ENCODE results near the gene ZNF646. TPM values are rescaled to one million over a fixed set of nuclear protein-coding genes. Genes with fewer than 3 reads are reported as not detected.

Gene ZNF646
- total RNA-seq (10 to 100 TPM; 22.2 to 49.1 (median 30.4) TPM), polyA plus RNA-seq (10 to 100 TPM in 1 of 2 donors, 1 to 10 TPM in 1; 3.9 to 13.3 TPM), total RNA-seq (103 reads per million, percentile 85 among the genes with 10 or more reads in this experiment)

DNA sequence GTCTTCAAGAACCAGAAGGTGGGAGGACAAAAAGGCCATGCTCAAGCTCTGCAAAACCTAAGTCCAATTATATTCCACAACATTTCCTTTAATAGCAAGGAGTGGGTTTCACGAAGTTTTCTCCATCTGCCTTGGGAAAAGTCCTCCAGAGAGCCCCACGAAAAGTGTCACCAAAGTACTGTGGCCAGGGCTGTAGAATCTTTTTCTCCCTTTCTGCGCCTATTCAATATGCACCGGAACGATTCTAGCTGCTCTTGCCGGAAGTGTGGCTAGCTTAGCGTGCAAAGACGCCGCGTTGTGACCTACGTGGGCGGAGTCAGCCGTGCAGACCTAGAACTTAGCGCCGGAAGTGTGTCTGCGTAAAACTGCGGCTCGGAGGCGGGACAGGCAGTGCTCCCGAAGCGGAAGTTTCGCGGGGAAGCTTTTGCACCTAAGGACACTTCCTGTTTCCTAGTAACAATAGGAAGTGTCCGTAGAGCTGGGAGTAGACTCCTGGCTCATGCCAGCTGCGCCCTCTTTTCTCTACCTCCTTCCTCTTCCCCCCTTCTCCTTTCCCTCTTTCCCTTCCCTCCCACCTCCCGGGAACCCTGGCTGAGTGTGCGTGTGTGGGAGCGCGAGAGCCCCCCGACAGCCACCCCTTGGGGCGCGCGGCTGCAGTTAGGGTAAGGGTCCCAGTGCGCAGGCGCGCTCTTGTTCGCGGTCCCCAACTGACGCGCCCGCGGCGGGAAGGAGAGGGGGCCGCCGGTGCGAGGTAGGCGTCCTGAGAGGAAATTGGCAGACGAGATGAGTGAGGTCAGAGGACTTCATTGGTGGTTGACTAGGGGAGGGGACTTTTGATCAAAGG, at the start of gene ZNF646, which contains the start of gene ZNF668:
ZNF646 (plus strand) TSS at position 453 of the 844 bp plus-strand sequence. CDS start 1,903 bp downstream, outside the sequence.
ZNF668 (minus strand) TSS at position 271 of the 844 bp plus-strand sequence. CDS start 9,781 bp downstream, outside the sequence.
- Mint-ChIP-seq H3K27ac (peak within 1 kb of the TSS; percentile 92 to 98 (median 97)), H3K9me3 (peaks cover 0 to 1% (median 0%) of the 10 kb centered on the region in 11 donors), H3K4me1 (peaks cover 32 to 48% (median 36%) of the 10 kb centered on the region in 7 donors), H3K27me3 (no peaks in the 10 kb centered on the region), H3K4me3 (peak within 1 kb of the TSS; percentile 85 to 99 (median 96)), H3K36me3 (peaks cover 0 to 24% (median 7%) of the 10 kb centered on the region in 5 donors)
- ChIA-PET CTCF (interaction anchor here (0.6 to 1.9 kb wide), 5 partner anchors 43 to 795 kb away, joined by 3 to 10 read pairs (median 3); partner anchors contain the start of gene KAT8), POLR2A (interaction anchor here (0.6 to 3.9 kb wide), 33 partner anchors 9 to 798 kb away, joined by 3 to 49 read pairs (median 5); partner anchors contain the start of genes ARMC5, FBRS, FUS and KAT8)
- Histone ChIP-seq H3K27me3 (ENCODE audit: control insufficient read depth in 2 of 2, insufficient read depth in 2 of 2, low read length in 2 of 2) (no peaks in the 10 kb centered on the region), H3K36me3 (ENCODE audit: control insufficient read depth in 2 of 3, insufficient read depth in 3 of 3, low read length in 3 of 3) (peaks cover 0 to 39% (median 17%) of the 10 kb centered on the region in 3 experiments), H3K9me3 (ENCODE audit: control insufficient read depth in 2 of 3, low read length in 3 of 3) (no peaks in the 10 kb centered on the region), H3K4me1 (ENCODE audit: control insufficient read depth in 2 of 2, insufficient read depth in 2 of 2, low read length in 2 of 2) (peaks cover 9 to 18% of the 10 kb centered on the region in 2 donors), H3K27ac (ENCODE audit: low read depth, low read length) (peak within 1 kb of the TSS; percentile 91), H3K4me3 (ENCODE audit: low read length) (peak within 1 kb of the TSS; percentile 89)
- intact Hi-C loops (cut with micrococcal nuclease), result loop anchor here (1.0 to 5.0 kb wide), 23 partner anchors 20 to 799 kb away; partner anchors contain the start of genes ARMC5 (in 2 of the 2), BCKDK (in 2 of the 2), FUS (in 2 of the 2) and KAT8 (in 2 of the 2)
- DNase-seq, result peak; percentile 84 to 99 (median 96)
- ATAC-seq, result peak; percentile 90

DNA sequence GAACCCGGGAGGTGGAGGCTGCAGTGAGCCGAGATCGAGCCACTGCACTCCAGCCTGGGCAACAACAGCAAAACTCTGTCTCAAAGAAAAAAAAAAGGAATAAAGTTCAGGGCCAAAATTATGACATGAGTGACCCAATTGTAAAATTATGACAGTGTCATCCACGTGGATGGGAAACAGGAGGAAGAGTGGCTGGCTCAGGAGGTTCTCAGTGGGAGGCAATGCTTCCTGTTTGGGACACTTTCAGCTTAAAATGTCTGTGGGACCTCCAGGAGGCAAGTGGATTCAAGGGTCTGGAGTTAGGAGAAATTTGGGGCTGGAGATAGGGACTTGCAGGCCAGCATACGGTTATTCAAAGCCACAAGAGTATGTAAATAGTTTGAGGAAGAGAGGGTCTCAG, 48.9 kb upstream of the ZNF646 start:
- no peaks in the 10 kb centered on the region for H3K27me3 ChIP-seq (ENCODE audit: control insufficient read depth in 2 of 2, insufficient read depth in 2 of 2, low read length in 2 of 2)
- H3K9me3 Mint-ChIP-seq, result peaks cover 0 to 2% (median 0%) of the 10 kb centered on the region in 11 donors
- no peak overlapping the region for H3K4me3 Mint-ChIP-seq
- POLR2A ChIA-PET, result no interaction called here
- DNase-seq (no peak), ATAC-seq (no peak)
- no peaks in the 10 kb centered on the region for H3K36me3 ChIP-seq (ENCODE audit: control insufficient read depth in 2 of 3, insufficient read depth in 3 of 3, low read length in 3 of 3)
- peaks cover 0 to 10% (median 0%) of the 10 kb centered on the region in 7 donors for H3K4me1 Mint-ChIP-seq
- no peak overlapping the region for H3K27ac ChIP-seq (ENCODE audit: low read depth, low read length)
- H3K4me3 ChIP-seq (ENCODE audit: low read length), result no peak overlapping the region
- H3K27me3 Mint-ChIP-seq, result no peaks in the 10 kb centered on the region
- no peaks in the 10 kb centered on the region for H3K9me3 ChIP-seq (ENCODE audit: control insufficient read depth in 2 of 3, low read length in 3 of 3)
- H3K36me3 Mint-ChIP-seq, result peaks cover 0 to 4% (median 0%) of the 10 kb centered on the region in 5 donors
- H3K4me1 ChIP-seq (ENCODE audit: control insufficient read depth in 2 of 2, insufficient read depth in 2 of 2, low read length in 2 of 2), result no peaks in the 10 kb centered on the region
- H3K27ac Mint-ChIP-seq, result peak overlapping the region in 1 of 9 donors; percentile 38
- CTCF ChIA-PET, result no interaction called here
- intact Hi-C loops (cut with micrococcal nuclease), result no loop called here

DNA sequence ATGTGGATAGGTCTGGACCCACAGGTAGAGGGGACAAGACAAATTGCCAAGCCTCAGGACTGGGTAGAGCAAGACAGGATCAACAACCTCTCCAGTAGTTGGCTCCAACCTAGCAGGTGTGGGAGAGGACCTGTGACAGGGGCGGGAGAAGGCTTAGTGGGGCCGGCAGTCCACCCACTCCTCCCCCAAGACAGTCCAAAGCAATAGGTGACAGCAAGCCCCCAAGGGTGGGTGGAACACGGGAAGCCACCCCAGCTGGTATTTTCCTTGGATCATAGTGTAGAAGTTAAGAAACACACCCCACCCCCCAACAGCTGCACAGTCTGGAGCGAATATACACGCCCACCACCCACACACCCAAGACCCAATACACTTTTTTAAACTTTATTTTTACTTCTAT, 45.0 kb upstream of the ZNF646 start:
- Mint-ChIP-seq H3K27ac (no peak overlapping the region), H3K9me3 (peaks cover 0 to 2% (median 0%) of the 10 kb centered on the region in 11 donors), H3K4me1 (peaks cover 3 to 20% (median 14%) of the 10 kb centered on the region in 7 donors), H3K36me3 (peaks cover 0 to 4% (median 0%) of the 10 kb centered on the region in 5 donors), H3K27me3 (peaks cover 0 to 3% (median 0%) of the 10 kb centered on the region in 5 donors), H3K4me3 (no peak overlapping the region)
- no peaks in the 10 kb centered on the region for H3K9me3 ChIP-seq (ENCODE audit: control insufficient read depth in 2 of 3, low read length in 3 of 3)
- H3K27me3 ChIP-seq (ENCODE audit: control insufficient read depth in 2 of 2, insufficient read depth in 2 of 2, low read length in 2 of 2), result no peaks in the 10 kb centered on the region
- no peak overlapping the region for H3K4me3 ChIP-seq (ENCODE audit: low read length)
- no peak overlapping the region for H3K27ac ChIP-seq (ENCODE audit: low read depth, low read length)
- POLR2A ChIA-PET, result no interaction called here
- no peak for DNase-seq
- ATAC-seq, result no peak
- intact Hi-C loops (cut with micrococcal nuclease), result no loop called here
- H3K4me1 ChIP-seq (ENCODE audit: control insufficient read depth in 2 of 2, insufficient read depth in 2 of 2, low read length in 2 of 2), result peaks cover 9 to 13% of the 10 kb centered on the region in 2 donors
- H3K36me3 ChIP-seq (ENCODE audit: control insufficient read depth in 2 of 3, insufficient read depth in 3 of 3, low read length in 3 of 3), result peaks cover 0 to 7% (median 0%) of the 10 kb centered on the region in 3 experiments
- CTCF ChIA-PET, result interaction anchor here (0.6 kb wide), 1 partner anchor 16 kb away, joined by 4 read pairs; no protein-coding TSS in a partner anchor

DNA sequence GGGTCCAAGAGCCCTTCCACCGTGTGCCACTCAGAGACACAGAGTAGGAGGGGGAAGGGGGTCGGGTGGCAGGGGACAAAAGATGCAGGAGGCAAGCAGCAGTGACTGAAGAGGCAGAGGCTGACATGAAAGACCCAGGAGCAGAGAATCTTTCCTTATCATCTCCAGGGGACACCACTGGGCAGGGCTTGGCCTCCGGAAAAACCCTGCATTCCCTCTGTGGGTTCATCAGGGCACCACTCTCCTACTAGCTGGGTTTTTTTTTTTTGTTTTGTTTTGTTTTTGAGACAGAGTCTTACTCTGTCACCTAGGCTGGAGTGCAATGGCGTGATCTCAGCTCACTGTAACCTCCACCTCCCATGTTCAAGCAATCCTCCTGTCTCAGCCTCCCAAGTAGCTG, 42.9 kb upstream of the ZNF646 start:
- H3K27ac ChIP-seq (ENCODE audit: low read depth, low read length), result no peak overlapping the region
- peaks cover 0 to 6% (median 0%) of the 10 kb centered on the region in 5 donors for H3K36me3 Mint-ChIP-seq
- DNase-seq (no peak), ATAC-seq (no peak)
- H3K4me1 Mint-ChIP-seq, result peaks cover 10 to 32% (median 20%) of the 10 kb centered on the region in 7 donors
- no peak overlapping the region for H3K4me3 ChIP-seq (ENCODE audit: low read length)
- POLR2A ChIA-PET, result interaction anchor here (1.6 kb wide), 1 partner anchor 111 kb away, joined by 5 read pairs; no protein-coding TSS in a partner anchor
- no peaks in the 10 kb centered on the region for H3K9me3 ChIP-seq (ENCODE audit: control insufficient read depth in 2 of 3, low read length in 3 of 3)
- H3K4me1 ChIP-seq (ENCODE audit: control insufficient read depth in 2 of 2, insufficient read depth in 2 of 2, low read length in 2 of 2), result peaks cover 14 to 16% of the 10 kb centered on the region in 2 donors
- peak overlapping the region in 7 of 9 donors; percentile 49 to 99 (median 98) for H3K27ac Mint-ChIP-seq
- intact Hi-C loops (cut with micrococcal nuclease), result loop anchor here in 1 of 2 donors (5.0 kb wide), 2 partner anchors 154 to 301 kb away; no protein-coding TSS in a partner anchor
- CTCF ChIA-PET, result interaction anchor here (0.7 kb wide), 1 partner anchor 60 kb away, joined by 3 read pairs; no protein-coding TSS in a partner anchor
- H3K36me3 ChIP-seq (ENCODE audit: control insufficient read depth in 2 of 3, insufficient read depth in 3 of 3, low read length in 3 of 3), result peaks cover 0 to 19% (median 3%) of the 10 kb centered on the region in 3 experiments
- H3K27me3 Mint-ChIP-seq, result peaks cover 0 to 3% (median 0%) of the 10 kb centered on the region in 5 donors
- H3K9me3 Mint-ChIP-seq, result peaks cover 0 to 1% (median 0%) of the 10 kb centered on the region in 11 donors
- H3K27me3 ChIP-seq (ENCODE audit: control insufficient read depth in 2 of 2, insufficient read depth in 2 of 2, low read length in 2 of 2), result no peaks in the 10 kb centered on the region
- H3K4me3 Mint-ChIP-seq, result peak overlapping the region in 4 of 10 donors; percentile 16 to 100 (median 64)

GRCh38 chr16:31032736-31033708, 41.2 kb upstream of the ZNF646 start, which contains the start of gene STX4:
Gene STX4 (plus strand): TSS chr16:31033558. CDS start chr16:31033806, 248 bp downstream.
- Histone ChIP-seq H3K9me3 (ENCODE audit: control insufficient read depth in 2 of 3, low read length in 3 of 3) (no peaks in the 10 kb centered on the region), H3K4me3 (ENCODE audit: low read length) (peak within 1 kb of the TSS; percentile 82), H3K36me3 (ENCODE audit: control insufficient read depth in 2 of 3, insufficient read depth in 3 of 3, low read length in 3 of 3) (peaks cover 3 to 27% (median 3%) of the 10 kb centered on the region in 3 experiments), H3K27ac (ENCODE audit: low read depth, low read length) (peak within 1 kb of the TSS; percentile 93), H3K27me3 (ENCODE audit: control insufficient read depth in 2 of 2, insufficient read depth in 2 of 2, low read length in 2 of 2) (no peaks in the 10 kb centered on the region), H3K4me1 (ENCODE audit: control insufficient read depth in 2 of 2, insufficient read depth in 2 of 2, low read length in 2 of 2) (peaks cover 14 to 16% of the 10 kb centered on the region in 2 donors)
- Mint-ChIP-seq H3K27me3 (peaks cover 0 to 3% (median 0%) of the 10 kb centered on the region in 5 donors), H3K4me1 (peaks cover 15 to 35% (median 22%) of the 10 kb centered on the region in 7 donors), H3K9me3 (peaks cover 0 to 1% (median 0%) of the 10 kb centered on the region in 11 donors), H3K36me3 (peaks cover 0 to 8% (median 3%) of the 10 kb centered on the region in 5 donors), H3K27ac (peak within 1 kb of the TSS; percentile 84 to 99 (median 97)), H3K4me3 (peak within 1 kb of the TSS; percentile 78 to 100 (median 96))
- ChIA-PET POLR2A (interaction anchor here (0.6 to 5.3 kb wide), 10 partner anchors 24 to 428 kb away, joined by 3 to 29 read pairs (median 3); partner anchors contain the start of genes ARMC5, FUS, ZNF646 and ZNF668), CTCF (no interaction called here)
- intact Hi-C loops (cut with micrococcal nuclease), result loop anchor here (1.0 to 5.0 kb wide), 18 partner anchors 22 to 836 kb away; partner anchors contain the start of genes KAT8 (in 2 of the 2), SETD1A (in 2 of the 2), STX1B (in 2 of the 2) and ZNF646 (in 2 of the 2)
- DNase-seq (peak; percentile 90 to 100 (median 97)), ATAC-seq (peak; percentile 89)
